SH-SY5Y (cell line): ENCODE data around the gene ADORA1.

Experiments used
- GATA2 ChIP-seq: IDR thresholded peaks from 2 replicates; pipeline ENCODE4 v1.6.1; 2011; ENCODE audit warnings: mild to moderate bottlenecking, low read depth, low read length
- GATA3 ChIP-seq: IDR thresholded peaks from 2 replicates; pipeline ENCODE4 v1.6.1; 2011; ENCODE audit warnings: low read depth, mild to moderate bottlenecking, low read length, moderate library complexity

ADORA1 gene

DNA sequence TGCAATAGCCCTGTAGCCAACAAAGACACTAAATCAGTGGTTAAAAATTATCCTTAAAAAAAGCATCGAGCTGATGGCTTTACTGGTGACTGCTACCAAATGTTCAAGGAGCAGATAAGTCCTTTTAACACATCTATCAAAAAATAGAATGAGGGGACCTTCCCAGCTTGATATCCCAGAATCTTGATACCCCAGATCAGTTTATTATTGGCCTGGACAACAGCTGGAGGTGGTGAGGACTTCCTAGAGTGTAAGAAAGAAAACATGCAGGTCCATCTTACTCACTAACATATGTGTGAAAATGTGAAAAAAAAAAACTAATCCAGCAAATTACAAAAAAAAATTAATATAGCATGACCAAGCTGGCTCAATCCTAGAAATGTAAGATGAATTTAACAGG is 80.7 kb downstream of the ADORA1 start:
- TF ChIP-seq GATA3 (no peak), GATA2 (no peak)

DNA sequence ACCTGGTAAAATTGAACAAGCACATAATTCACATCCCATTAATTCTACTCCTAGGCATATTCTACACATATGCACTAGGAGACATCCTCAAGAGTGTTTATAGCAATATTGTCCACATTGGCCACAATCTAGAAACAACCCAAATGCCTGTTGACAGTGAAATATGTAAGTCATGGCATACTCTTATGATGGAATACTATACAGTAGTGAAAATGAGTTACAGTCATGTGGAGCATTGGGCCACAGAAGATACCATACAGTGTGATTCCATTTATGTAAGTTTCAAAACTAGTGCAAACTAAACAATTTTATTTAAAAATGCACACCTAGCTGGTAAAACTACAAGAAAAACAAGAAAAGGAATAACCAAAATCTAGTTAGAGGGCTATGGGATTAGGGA is 82.8 kb downstream of the ADORA1 start:
- TF ChIP-seq GATA3 (no peak), GATA2 (no peak)

DNA sequence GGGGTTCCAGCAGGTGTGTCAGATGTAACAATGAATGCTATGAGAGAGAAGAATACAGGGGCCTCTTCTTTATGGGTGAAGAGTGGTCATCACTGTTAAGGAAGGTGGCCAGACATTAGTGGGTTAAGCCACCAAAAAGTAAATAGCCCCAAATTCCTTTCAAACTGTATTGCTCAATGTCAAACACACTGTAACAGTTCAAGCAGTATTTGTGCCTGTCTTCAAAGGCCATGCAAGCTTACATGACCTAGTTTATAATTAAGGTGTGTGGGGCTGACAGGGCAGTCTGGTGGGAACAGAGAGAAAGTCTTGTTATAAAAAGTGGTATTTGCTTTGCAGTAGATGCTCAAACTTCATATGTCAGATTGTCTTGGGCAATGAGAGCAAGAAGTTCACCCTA is 83.5 kb downstream of the ADORA1 start:
- TF ChIP-seq GATA3 (no peak), GATA2 (no peak)

DNA sequence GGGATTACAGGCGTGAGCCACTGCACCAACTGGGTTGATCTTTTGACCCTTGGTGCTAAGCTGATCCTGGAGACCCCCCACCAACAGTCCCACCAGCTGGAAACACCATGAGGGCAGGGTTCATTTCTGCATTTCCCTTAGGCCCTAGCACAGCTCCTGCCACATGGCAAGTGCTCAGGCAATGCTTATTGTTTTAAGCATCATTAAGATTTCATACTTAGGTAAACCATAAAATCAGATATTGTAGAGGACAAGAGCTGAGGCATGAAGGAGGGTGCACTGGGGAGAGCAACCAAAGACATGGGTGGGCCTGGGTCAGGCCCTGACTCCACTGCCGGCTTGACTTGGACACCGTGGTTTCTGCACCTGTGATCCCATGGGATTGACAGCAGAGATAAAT is 84.3 kb downstream of the ADORA1 start:
- TF ChIP-seq GATA3 (no peak), GATA2 (no peak)

DNA sequence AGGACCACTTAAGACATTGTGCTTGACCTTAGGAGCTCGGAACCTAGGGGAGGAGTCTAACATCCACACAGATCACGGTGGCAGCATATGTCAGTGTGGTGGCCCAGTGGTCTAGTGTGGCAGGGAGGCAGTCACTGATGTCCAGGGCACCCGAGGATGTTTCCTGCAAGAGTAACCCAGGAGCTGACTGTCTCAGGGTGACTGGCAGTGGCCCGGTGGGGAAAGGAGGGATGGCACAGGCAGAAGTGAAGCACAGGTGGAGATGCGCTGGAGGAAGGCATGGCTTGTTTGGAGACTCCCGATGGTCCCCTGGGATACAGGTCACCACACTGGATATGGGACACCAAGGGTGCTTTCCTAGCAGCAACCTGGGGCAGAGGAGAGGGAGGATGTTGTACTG is 85.6 kb downstream of the ADORA1 start:
- no peak for TF ChIP-seq GATA3
- no peak for TF ChIP-seq GATA2

DNA sequence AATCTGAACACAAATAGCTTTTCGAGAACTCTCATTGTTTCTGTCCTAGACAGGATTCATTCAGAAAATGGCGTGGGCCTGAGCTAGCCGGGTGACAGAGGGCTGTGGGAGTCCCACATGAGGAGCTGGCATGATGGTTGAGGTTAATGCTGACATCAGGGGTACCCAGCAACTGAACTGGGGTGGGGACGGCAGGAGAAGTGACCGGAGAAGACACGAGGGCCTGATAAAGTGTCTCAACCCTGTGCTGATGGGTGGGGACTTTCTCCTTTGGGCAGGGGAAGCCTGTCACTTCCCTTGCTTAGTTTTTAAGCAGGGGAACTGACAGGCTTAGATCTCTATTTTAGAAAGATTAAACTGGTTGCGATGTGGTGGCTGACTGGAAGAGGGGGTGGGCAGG is 87.3 kb downstream of the ADORA1 start:
- TF ChIP-seq GATA2 = no peak
- no peak for TF ChIP-seq GATA3

DNA sequence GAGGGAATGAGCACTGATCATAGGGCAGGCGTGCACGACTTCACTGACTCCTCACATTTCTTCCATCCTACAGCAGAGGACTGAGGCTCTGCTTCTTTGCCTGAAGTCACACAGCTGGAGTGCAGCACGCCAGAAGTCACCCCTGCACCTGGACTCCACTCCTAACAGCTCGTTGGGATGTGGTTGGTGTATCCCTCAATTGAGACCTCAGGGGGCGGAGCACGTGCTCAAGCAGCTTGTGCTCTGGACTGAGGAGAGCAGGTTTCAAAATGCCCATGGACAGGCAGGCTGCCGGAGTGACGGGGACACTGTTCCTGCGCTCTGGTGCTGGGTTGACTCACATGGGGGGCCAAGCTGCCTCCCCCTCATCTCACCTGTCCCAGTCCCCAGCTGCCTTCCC is 88.0 kb downstream of the ADORA1 start:
- TF ChIP-seq GATA3 (no peak), GATA2 (no peak)

DNA sequence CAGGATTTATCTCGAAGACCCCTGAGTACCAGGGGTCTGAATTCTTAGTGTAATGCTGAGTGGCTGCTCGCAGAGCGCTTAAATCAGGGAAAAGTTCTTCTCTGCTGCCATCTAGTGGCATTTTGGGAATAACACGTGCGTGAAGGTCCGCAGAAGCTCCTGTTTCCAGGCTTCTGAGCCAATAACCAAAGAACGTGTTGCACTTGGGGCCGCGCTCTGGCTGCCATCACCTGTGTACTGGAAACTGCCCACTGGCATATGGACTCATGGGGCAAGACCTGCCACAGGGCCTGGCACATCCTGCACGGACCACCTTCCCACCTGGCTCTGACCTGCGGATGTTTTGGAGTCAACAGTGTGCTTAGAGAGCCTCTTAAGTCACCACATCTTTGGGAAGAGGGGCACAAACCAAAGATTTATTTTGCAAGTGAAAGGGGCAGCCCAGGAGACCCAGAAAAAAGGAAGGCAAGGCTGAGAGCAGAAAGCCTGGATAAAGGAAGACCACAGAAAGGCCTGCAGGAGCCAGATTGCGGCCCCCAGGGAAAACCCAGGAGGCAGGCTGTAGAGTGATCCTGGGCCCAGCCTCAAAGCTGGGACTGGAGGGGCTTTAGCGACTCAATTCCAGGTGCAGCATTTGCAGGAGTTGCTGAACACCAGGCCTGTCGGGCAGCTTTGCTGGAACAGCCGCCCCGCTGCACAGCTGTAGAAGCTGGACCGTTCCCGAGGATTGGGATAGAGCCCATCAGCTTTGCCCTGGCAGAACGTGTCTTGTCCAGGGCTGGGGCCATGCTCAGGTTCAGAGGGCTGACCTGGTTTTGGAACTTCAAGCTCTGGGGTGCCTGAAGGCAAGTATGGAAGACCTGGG is 89.0 kb downstream of the ADORA1 start:
- no peak for TF ChIP-seq GATA2
- no peak for TF ChIP-seq GATA3
